COR-L47 (cell line): ENCODE measurements around the gene CNTNAP2.

Experiments
- DNase-seq: peaks from one replicate; lab custom pipeline; 2025; lab: John Stamatoyannopoulos, UW

The CNTNAP2 gene

DNA sequence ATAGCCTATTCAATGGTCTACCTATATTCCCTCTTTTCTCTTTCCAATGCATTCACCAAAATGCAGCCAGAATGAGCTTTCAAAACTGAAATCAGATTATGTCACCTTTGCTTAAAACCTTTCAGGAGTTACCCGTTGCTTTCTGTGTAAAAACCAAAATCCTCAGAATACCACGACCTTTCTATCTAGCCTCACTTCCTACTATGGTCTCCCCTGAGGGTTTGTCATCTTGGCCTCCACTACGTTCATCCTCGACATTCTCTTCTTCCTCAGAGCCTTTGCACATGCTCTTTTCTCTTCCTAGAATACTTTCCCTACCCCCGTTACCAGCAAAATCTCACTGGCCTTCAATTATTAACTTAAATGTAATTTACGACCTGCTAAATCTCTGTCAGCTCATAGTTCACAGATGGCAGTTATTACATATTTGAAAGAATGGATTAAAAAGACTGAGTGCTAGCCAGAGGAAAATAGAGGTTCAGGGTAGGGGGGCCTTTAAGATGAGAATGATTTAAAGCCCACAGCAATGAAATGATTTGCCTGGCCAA lies 2093.1 kb downstream of the CNTNAP2 start:
- no peak for DNase-seq

- DNase-seq: no peak
Measured at GRCh38 chr7:148210804-148211325, 2094.3 kb downstream of the CNTNAP2 start.

DNA sequence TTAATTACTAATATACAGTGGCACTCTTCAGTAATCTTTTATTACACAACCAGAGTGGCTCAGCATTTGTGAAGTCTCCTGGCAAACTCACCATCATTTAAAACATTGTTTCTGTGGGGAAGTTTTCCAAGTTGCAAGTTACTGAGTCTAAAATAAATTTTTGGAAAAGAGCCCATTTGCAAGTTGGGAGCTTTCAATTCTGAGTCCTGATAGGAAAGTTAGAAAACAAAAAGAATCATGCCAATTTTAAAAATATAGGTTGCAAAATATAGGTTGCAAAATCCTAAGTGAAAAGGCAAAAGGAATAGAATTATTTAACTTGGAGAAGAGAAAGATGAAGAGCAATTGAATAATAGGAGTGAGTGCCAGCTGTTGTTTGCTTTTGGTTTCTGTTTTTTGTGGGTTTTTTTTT lies 2095.1 kb downstream of the CNTNAP2 start:
- DNase-seq: no peak

DNA sequence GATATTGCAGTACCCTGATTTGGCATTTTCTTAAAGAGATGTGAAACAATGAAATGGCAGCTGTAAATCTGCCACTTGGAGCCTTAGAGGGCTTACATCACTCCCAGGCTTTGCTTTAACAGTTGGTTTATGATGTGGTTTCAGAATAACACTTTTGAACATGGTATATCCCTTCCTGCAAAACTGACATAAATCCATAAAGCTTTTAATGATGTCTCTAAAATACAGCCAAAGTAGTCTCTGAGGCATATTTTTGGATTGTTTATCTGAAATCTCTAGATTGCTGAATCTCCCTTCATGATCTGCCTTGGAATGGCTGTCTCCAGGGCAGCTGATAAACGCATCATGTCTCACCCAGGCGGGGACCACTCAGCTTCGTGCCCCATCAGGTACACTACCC lies 2096.1 kb downstream of the CNTNAP2 start:
- DNase-seq: no peak

DNA sequence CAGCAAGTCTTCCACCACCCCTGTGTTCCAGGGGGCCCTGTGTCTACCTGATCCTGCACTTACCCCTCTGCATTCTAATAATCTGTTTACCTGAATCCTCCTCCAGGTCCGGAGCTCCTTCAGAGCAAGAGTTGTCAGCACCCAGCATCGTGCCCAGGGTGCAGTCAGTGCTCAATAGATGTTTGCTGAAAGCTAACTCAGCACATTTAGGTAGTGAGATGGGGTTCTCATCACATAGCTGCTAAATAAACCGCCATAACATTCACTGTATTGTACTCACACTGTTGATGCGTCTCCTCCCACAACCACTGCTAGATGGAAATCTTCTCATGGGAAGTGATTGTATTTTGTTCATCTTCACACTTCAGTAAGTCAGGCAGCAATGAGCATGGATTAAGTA lies 2097.5 kb downstream of the CNTNAP2 start:
- DNase-seq: no peak

DNA sequence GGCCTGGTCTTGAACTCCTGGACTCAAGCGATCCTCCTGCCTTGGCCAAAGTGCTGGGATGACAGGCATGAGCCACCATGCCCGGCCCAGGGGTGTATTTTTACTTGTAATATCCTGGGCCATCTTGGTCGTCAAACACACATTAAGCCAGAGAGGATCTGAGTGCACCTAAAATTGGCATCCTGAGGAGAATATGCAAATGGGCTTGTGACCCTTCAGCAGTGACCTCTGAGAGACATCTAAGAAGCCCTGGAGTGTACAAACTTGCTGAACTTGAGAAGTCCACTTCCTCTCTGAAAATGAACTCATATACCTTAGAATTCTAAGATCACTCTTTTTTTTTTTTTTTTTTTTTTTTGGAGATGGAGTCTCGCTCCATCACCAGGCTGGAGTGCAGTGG lies 2102.0 kb downstream of the CNTNAP2 start:
- no peak for DNase-seq

DNA sequence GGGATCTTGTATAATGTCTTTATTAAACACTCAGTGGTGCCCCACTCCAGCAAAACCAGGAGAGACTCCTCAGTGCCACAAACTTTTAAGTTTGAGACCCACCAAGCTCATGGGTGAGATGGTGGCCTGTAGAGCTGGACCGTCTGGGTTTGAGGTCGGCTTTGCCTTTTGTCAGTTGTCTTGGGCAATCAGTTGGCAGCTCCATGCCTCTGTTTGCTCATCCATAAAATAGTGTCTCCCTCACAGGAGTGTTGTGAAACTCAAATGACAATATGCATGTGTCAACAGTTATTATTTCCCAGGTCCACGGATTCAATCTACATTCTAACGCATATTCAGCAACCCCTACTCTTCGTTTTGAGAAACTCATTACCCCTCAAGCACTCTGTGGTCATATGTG lies 2106.1 kb downstream of the CNTNAP2 start:
- no peak for DNase-seq

GRCh38 chr7:148223160-148223559 lies 2106.6 kb downstream of the CNTNAP2 start:
- no peak for DNase-seq

DNA sequence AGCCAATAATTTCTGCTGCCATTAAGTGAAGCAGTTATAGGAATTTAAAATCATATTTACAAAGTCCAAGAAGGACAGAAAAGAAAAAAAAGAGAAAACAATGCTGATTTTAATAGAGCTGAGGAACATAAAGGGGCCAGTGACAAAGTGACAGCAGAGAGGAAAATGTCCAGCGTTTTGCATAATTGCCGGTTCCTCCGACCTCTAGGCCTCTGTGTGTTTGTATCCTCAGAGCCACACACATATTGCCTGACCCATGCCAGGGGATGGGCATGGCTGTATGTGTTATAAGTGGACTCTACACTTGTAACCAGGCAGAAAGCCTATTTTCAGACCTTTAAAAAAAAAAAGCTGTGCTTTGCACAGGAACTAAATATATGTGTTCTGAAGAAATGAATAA lies 2107.1 kb downstream of the CNTNAP2 start:
- no peak for DNase-seq

DNA sequence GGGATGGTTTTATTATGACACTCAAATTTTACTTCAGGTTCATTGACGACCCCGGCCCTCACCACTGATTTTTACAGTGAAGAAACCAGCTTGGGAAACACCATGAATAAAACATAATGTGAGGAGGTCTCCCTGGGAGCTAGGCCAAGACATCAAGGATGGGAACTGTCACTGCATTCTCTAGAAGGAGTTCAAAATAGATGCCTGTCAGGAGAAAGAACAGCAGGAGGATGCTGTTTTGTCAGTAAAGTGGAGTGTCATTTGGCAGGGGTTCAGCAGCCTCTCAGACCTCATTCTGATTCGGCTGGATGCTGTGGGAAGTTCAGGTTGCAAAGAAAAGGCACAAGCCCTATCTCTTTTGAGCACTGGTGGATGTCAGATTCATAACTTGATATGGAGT lies 2113.7 kb downstream of the CNTNAP2 start:
- peak; percentile 10 for DNase-seq

GRCh38 chr7:148230883-148231282 lies 2114.3 kb downstream of the CNTNAP2 start:
- no peak for DNase-seq

DNA sequence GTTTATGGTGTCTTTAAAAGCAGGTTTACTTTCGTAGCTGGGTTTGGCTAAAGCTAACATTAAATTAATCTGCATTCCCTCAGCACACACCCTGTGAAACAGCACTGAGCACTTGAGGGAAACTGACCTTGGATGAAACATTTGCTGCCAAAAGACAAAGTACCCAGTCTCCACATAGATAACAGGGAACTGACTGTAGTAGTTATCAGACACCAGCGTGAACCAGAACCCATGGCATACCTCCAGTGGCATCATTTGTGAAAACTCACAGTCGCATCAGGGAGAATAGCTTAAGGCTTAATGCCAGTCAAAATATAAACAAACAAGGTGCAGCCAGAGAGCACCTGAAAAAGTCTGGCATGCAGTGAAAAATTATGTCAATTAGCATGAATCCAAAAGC lies 2116.2 kb downstream of the CNTNAP2 start:
- DNase-seq: no peak

DNA sequence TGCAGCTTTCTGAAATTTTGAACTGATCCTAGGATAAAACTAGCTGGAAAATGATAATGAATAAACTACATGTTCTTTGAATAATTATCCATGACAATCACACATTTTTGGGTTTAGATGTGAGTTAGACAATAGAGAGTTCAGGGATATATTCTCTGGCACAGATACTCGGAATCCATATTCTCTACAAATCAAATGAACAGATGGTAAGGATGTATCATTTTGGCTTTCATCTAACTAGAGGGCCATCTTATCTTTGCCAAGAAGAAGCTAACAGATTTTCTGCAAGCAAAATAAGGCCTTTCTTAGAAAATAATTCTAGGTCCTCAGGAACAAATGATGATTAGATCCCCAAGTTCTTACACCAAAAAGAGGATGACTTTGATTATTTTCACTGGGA lies 2118.1 kb downstream of the CNTNAP2 start:
- DNase-seq: no peak

DNA sequence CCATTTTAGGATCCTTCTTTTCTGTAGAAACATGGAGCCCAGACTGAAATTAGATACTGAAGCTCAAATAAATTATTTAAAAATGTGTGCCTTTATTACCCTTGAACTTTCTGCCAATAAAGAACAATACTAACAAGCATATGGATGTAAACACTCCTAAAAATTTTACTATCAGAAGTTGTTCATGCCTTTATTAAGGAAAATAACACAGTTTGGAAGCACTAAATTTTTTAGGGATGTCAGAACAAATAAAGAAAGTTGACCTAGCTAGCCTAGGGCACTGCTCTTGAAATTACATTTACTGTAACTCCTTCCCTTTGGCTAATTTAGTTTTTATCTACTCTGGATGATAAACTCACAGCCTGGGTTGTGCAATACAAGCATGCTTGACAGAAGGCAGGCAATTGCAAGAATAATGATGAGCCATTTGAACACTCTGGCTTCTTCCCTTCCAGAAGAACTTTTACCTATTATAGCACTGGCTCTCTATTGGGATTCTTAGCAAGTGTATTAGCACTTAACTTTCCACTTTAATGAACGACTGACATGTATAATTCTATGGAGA lies 2122.2 kb downstream of the CNTNAP2 start:
- no peak for DNase-seq

GRCh38 chr7:148241700-148242293 lies 2125.2 kb downstream of the CNTNAP2 start:
- DNase-seq: no peak

DNA sequence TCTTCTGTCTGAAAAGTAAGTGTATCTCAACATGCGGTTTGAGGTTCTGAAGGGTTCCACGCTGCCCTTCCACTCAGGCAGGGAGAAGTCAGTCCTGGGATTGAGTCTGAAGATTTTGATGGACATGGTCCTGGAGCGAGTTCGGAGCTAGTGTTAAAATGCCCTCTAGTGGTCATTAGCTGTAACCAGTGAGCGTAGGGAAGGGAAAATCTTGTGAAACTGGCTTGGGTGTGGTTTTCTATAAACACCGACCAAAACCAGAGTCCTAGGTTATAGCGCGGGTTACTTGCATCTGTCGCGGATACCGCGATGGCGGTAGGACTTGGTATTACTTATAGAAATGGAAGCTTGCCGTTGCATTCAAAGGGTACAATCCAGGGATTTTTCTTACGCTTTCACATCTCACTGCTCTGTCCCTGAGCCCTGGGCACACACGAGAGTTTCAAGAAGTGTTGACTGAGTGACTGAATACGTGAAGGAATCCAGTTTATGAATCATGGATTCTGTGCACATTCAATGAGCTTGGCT lies 2125.8 kb downstream of the CNTNAP2 start:
- DNase-seq: peak; percentile 55

GRCh38 chr7:148245381-148245780 lies 2128.8 kb downstream of the CNTNAP2 start:
- no peak for DNase-seq

- no peak for DNase-seq
Measured at GRCh38 chr7:148253629-148254028, 2137.0 kb downstream of the CNTNAP2 start.

DNA sequence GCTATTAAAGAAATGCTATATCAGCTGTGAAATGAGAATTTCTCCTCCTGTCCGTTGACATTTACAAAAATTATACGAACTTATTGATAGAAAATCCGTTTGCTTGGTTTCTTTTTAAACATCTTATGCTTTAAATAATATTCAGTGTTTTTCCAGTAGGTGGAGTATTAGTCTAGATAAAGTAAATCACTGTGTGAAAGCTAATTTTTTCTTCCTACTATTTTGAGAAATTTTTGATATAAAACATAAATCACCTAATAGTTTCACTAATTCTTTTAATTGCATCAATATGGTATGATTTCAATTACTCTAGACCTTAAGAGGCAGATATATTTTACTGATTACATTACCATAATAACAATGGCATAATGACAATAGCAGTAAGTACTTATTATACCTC lies 2138.7 kb downstream of the CNTNAP2 start:
- DNase-seq: no peak

- no peak for DNase-seq
Measured at GRCh38 chr7:148256433-148256832, 2139.8 kb downstream of the CNTNAP2 start.

GRCh38 chr7:148260599-148260998 lies 2144.0 kb downstream of the CNTNAP2 start:
- no peak for DNase-seq

- DNase-seq: no peak
Measured at GRCh38 chr7:148261523-148261922, 2144.9 kb downstream of the CNTNAP2 start.

GRCh38 chr7:148261996-148262688 lies 2145.5 kb downstream of the CNTNAP2 start:
- DNase-seq: no peak
